ENCODE measurements around the gene ANKZF1.

ANKZF1 gene

GRCh38 chr2:219285373-219285735 lies 55.7 kb downstream of the ANKZF1 start:
- DNase-seq: no peak

- DNase-seq: no peak
Observed at GRCh38 chr2:219285894-219286425, 56.4 kb downstream of the ANKZF1 start.

All from CD4-positive, alpha-beta T cell treated with Interleukin-15 for 1 hour (primary cell).